Smooth muscle cell (in vitro differentiated cells): Measurements from ENCODE around the gene TSTD1. TPM values are rescaled to one million over a fixed set of nuclear protein-coding genes. Genes with fewer than 3 reads are reported as not detected.

Source experiments
- DNase-seq: peaks from one replicate; lab custom pipeline; 2025; ENCODE audit not compliant: unreplicated experiment; lab: John Stamatoyannopoulos, UW
- H2AFZ ChIP-seq: fragments of 200-600 bp; sonication (generic); 2 replicates; pipeline ENCODE4 v1.6.0; 2016; ENCODE audit warnings: antibody characterized with exemption, low read depth, mild to moderate bottlenecking
- H3F3A ChIP-seq: fragments of 200-600 bp; sonication (generic); 2 replicates; pipeline ENCODE4 v1.6.0; 2017; ENCODE audit warnings: antibody characterized with exemption, low read depth
- H3K27ac ChIP-seq: fragments of 200-600 bp; sonication (generic); 2 replicates; pipeline ENCODE4 v1.5.1; 2016; ENCODE audit warnings: low read depth, mild to moderate bottlenecking
- H3K27me3 ChIP-seq: fragments of 200-600 bp; sonication (generic); 2 replicates; pipeline ENCODE4 v1.6.1; 2016; ENCODE audit warnings: low read depth, mild to moderate bottlenecking
- H3K36me3 ChIP-seq: fragments of 200-600 bp; sonication (generic); 2 replicates; pipeline ENCODE4 v1.5.1; 2016; ENCODE audit warnings: low read depth
- H3K4me1 ChIP-seq: fragments of 200-600 bp; sonication (generic); 2 replicates; pipeline ENCODE4 v1.5.1; 2016; ENCODE audit warnings: low read depth
- H3K4me2 ChIP-seq: fragments of 200-600 bp; sonication (generic); 2 replicates; pipeline ENCODE4 v1.6.0; 2016; ENCODE audit warnings: mild to moderate bottlenecking
- H3K4me3 ChIP-seq: fragments of 200-600 bp; sonication (generic); 2 replicates; pipeline ENCODE4 v1.5.1; 2016; ENCODE audit warnings: mild to moderate bottlenecking
- H3K79me2 ChIP-seq: fragments of 200-600 bp; sonication (generic); 2 replicates; pipeline ENCODE4 v1.6.0; 2016; ENCODE audit warnings: low read depth, mild to moderate bottlenecking
- H3K9ac ChIP-seq: fragments of 200-600 bp; sonication (generic); 2 replicates; pipeline ENCODE4 v1.6.0; 2016; ENCODE audit warnings: low read depth
- H3K9me3 ChIP-seq: fragments of 200-600 bp; sonication (generic); replicated peaks from 2 replicates; pipeline ENCODE4 v1.5.1; 2016; ENCODE audit warnings: low read depth
- H4K20me1 ChIP-seq: fragments of 200-600 bp; sonication (generic); 2 replicates; pipeline ENCODE4 v1.6.0; 2016; ENCODE audit warnings: low read depth
- CTCF ChIP-seq: fragments of 200-600 bp; sonication (generic); IDR thresholded peaks from 2 replicates; pipeline ENCODE4 v1.5.1; 2017; ENCODE audit warnings: borderline replicate concordance, mild to moderate bottlenecking, antibody characterized with exemption; ENCODE audit not compliant: insufficient read depth, poor library complexity, severe bottlenecking
- WGBS: methylation state at CpG from one replicate; pipeline ENCODE4 v1.1.7; 2016; ENCODE audit warnings: low lambda C conversion rate; 5-methylcytosine and 5-hydroxymethylcytosine counted together
- polyA plus RNA-seq: library from polyadenylated mRNA; unstranded; fragments of >200 nt; fragmentation: Nextera tagmentation; extraction: Ambion mirVana; gene quantifications from 2 replicates; pipeline ENCODE4 v1.2.1, GENCODE V29; 2016
- total RNA-seq: library from RNA; depleted of rRNA; stranded (reverse); fragments of >200 nt; gene quantifications from 2 replicates; pipeline ENCODE4 v1.2.3, GENCODE V29; 2014

Gene TSTD1
- total and polyA plus RNA-seq, 2 experiments from 2014 or later, result 26.0 to 48.0 TPM

- H3K79me2 ChIP-seq, result no peaks in the 10 kb centered on the region
- H3K4me2 ChIP-seq, result no peak overlapping the region
- no peak overlapping the region for H3K9ac ChIP-seq
- no peaks in the 10 kb centered on the region for H3K36me3 ChIP-seq
- no peaks in the 10 kb centered on the region for H3K27me3 ChIP-seq
- H3F3A ChIP-seq, result no peaks in the 10 kb centered on the region
- no peaks in the 10 kb centered on the region for H3K9me3 ChIP-seq
- no peak for DNase-seq
- no peak overlapping the region for H3K4me3 ChIP-seq
- WGBS, result 90% methylated on average over 3 of the region's 3 CpGs
- no peaks in the 10 kb centered on the region for H3K4me1 ChIP-seq
- H4K20me1 ChIP-seq, result no peaks in the 10 kb centered on the region
- no peak overlapping the region for H3K27ac ChIP-seq
- TF ChIP-seq CTCF, result no peak
- H2AFZ ChIP-seq, result no peak overlapping the region
These were observed 14.1 kb upstream of the TSTD1 start for GRCh38 chr1:161052899-161053298.

GRCh38 chr1:161051219-161051618 lies 12.5 kb upstream of the TSTD1 start:
- Histone ChIP-seq H2AFZ (no peak overlapping the region), H3K36me3 (no peaks in the 10 kb centered on the region), H3K9ac (no peak overlapping the region), H3K9me3 (no peaks in the 10 kb centered on the region), H3F3A (no peaks in the 10 kb centered on the region), H3K27ac (no peak overlapping the region), H4K20me1 (no peaks in the 10 kb centered on the region), H3K4me3 (no peak overlapping the region), H3K4me1 (peaks cover 5% of the 10 kb centered on the region), H3K27me3 (no peaks in the 10 kb centered on the region), H3K4me2 (no peak overlapping the region), H3K79me2 (no peaks in the 10 kb centered on the region)
- WGBS, result 98% methylated on average over 10 of the region's 10 CpGs
- DNase-seq, result no peak
- TF ChIP-seq CTCF, result no peak

- peaks cover 12% of the 10 kb centered on the region for H3K4me1 ChIP-seq
- no peak overlapping the region for H2AFZ ChIP-seq
- WGBS, result 96% methylated on average over 5 of the region's 5 CpGs
- no peaks in the 10 kb centered on the region for H3K9me3 ChIP-seq
- H3K4me3 ChIP-seq, result no peak overlapping the region
- H3K9ac ChIP-seq, result no peak overlapping the region
- no peaks in the 10 kb centered on the region for H3K27me3 ChIP-seq
- no peak overlapping the region for H3K4me2 ChIP-seq
- no peak for TF ChIP-seq CTCF
- H3K36me3 ChIP-seq, result no peaks in the 10 kb centered on the region
- H3F3A ChIP-seq, result no peaks in the 10 kb centered on the region
- no peak overlapping the region for H3K27ac ChIP-seq
- H3K79me2 ChIP-seq, result peaks cover 8% of the 10 kb centered on the region
- peaks cover 7% of the 10 kb centered on the region for H4K20me1 ChIP-seq
- no peak for DNase-seq
These were observed 10.4 kb upstream of the TSTD1 start for GRCh38 chr1:161048949-161049722.
